Endothelial cell of umbilical vein (primary cell): Measurements from ENCODE around the gene TMEM255A. TPM values are rescaled to one million over a fixed set of nuclear protein-coding genes. Genes with fewer than 3 reads are reported as not detected.

ENCODE experiments used
- BruUV-seq: library from RNA; stranded (reverse); fragments of 400-500 nt; replicated peaks from 2 replicates; lab custom pipeline; 2021; lab: Mats Ljungman, UMichigan
- CTCF ChIA-PET: fragments of 300-600, 350-600 bp; sonication (Branson Sonifier 250); formaldehyde crosslinking; loops from one replicate; lab custom pipeline; 2021; ENCODE audit warnings: antibody characterized with exemption, inconsistent platforms; lab: Charles Lee
- POLR2A ChIA-PET: fragments of 300-600, 350-600 bp; sonication (Branson Sonifier 250); formaldehyde crosslinking; loops from one replicate; lab custom pipeline; 2021; ENCODE audit warnings: antibody characterized with exemption, inconsistent platforms; lab: Charles Lee
- DNase-seq: peaks from one replicate; pipeline ENCODE4 v3.0.0-alpha.2; 2011; ENCODE audit warnings: low read depth, low spot score
- FAIRE-seq: peaks from 2 replicates; lab custom pipeline; 2011; peaks lifted over from hg19 to GRCh38; lab: Jason Lieb, UNC
- H2AFZ ChIP-seq: 2 replicates; pipeline ENCODE4 v1.6.0; 2012; ENCODE audit warnings: low read depth, low read length, control low read depth, inconsistent platforms
- H3K27ac ChIP-seq: 2 replicates; pipeline ENCODE4 v1.5.1; 2011; ENCODE audit warnings: low read depth, mild to moderate bottlenecking, control low read depth, low read length, moderate library complexity; ENCODE audit not compliant: insufficient read depth
- H3K27me3 ChIP-seq, 2 experiments: 2 replicates each; pipeline versions ENCODE4 v1.6.0 to v1.6.1; 2011; ENCODE audit warnings: low read length in 2 of 2, mixed read lengths in 1 of 2; ENCODE audit not compliant: control insufficient read depth in 2 of 2, insufficient read depth in 2 of 2
- H3K36me3 ChIP-seq, 2 experiments: 2 replicates in 1 of 2; 3 replicates in 1 of 2; pipeline ENCODE4 v1.5.1; 2011; ENCODE audit warnings: low read length in 2 of 2, mild to moderate bottlenecking in 1 of 2, moderate library complexity in 1 of 2; ENCODE audit not compliant: control insufficient read depth in 2 of 2, insufficient read depth in 2 of 2; ENCODE audit errors: extremely low read depth in 1 of 2
- H3K4me1 ChIP-seq: 3 replicates; pipeline ENCODE4 v1.5.1; 2011; ENCODE audit warnings: mild to moderate bottlenecking, low read length; ENCODE audit not compliant: control insufficient read depth, insufficient read depth; ENCODE audit errors: extremely low read depth
- H3K4me2 ChIP-seq: 2 replicates; pipeline ENCODE4 v1.6.1; 2011; ENCODE audit warnings: low read length, control low read depth, mixed read lengths; ENCODE audit not compliant: insufficient read depth
- H3K4me3 ChIP-seq, 3 experiments: fragments of 200-600 bp in 1 of 3; sonication (generic), shearing (Covaris generic) in 1 of 3; replicated peaks in 1 of 3; 2 replicates each; pipeline ENCODE4 v1.5.1; 2011 to 2016; ENCODE audit warnings: control low read depth in 3 of 3, low read length in 3 of 3, mild to moderate bottlenecking in 2 of 3, inconsistent platforms in 1 of 3, low read depth in 1 of 3, moderate library complexity in 1 of 3; ENCODE audit not compliant: insufficient read depth in 1 of 3
- H3K79me2 ChIP-seq: 2 replicates; pipeline ENCODE4 v1.6.0; 2012; ENCODE audit warnings: low read length, inconsistent platforms; ENCODE audit not compliant: control insufficient read depth, insufficient read depth
- H3K9ac ChIP-seq: replicated peaks from 2 replicates; pipeline ENCODE3; 2011; ENCODE audit warnings: low read length, control low read depth; ENCODE audit not compliant: insufficient read depth; ENCODE audit errors: extremely low read depth
- H3K9me1 ChIP-seq: replicated peaks from 3 replicates; pipeline ENCODE4 v1.6.0; 2011; ENCODE audit warnings: mild to moderate bottlenecking, low read length; ENCODE audit not compliant: control insufficient read depth, insufficient read depth; ENCODE audit errors: extremely low read depth
- H3K9me3 ChIP-seq: replicated peaks from 2 replicates; pipeline ENCODE4 v1.5.1; 2012; ENCODE audit warnings: low read length, inconsistent platforms; ENCODE audit not compliant: control insufficient read depth, insufficient read depth
- H4K20me1 ChIP-seq: replicated peaks from 2 replicates; pipeline ENCODE3; 2011; ENCODE audit warnings: mild to moderate bottlenecking, low read length; ENCODE audit not compliant: control insufficient read depth, insufficient read depth; ENCODE audit errors: extremely low read depth
- CTCF ChIP-seq, 2 donors: IDR thresholded peaks; 1 replicate in 1 of 2; 2 replicates in 1 of 2; pipeline ENCODE4 v1.5.1; 2011; ENCODE audit warnings: low read length in 2 of 2, mild to moderate bottlenecking in 2 of 2, moderate library complexity in 2 of 2, control low read depth in 1 of 2, inconsistent platforms in 1 of 2, low read depth in 1 of 2; ENCODE audit not compliant: insufficient read depth in 1 of 2; ENCODE audit errors: extremely low read depth in 1 of 2
- EZH2 ChIP-seq: IDR thresholded peaks from 2 replicates; pipeline ENCODE4 v1.6.1; 2012; ENCODE audit warnings: borderline replicate concordance, low read depth, mild to moderate bottlenecking, moderate library complexity, low read length, inconsistent platforms; ENCODE audit not compliant: severe bottlenecking
- FOS ChIP-seq: IDR thresholded peaks from 2 replicates; pipeline ENCODE4 v1.6.1; 2011; ENCODE audit warnings: mild to moderate bottlenecking, low read length, moderate library complexity, borderline replicate concordance; ENCODE audit not compliant: insufficient read depth
- GATA2 ChIP-seq: IDR thresholded peaks from 2 replicates; pipeline ENCODE4 v1.7.0; 2011; ENCODE audit warnings: low read depth, mild to moderate bottlenecking, moderate library complexity, mixed read lengths, low read length; ENCODE audit not compliant: insufficient read length, insufficient read depth
- JUN ChIP-seq: IDR thresholded peaks from 2 replicates; pipeline ENCODE4 v1.6.1; 2011; ENCODE audit warnings: borderline replicate concordance, low read depth; ENCODE audit not compliant: insufficient read length, insufficient read depth
- MAX ChIP-seq: IDR thresholded peaks from 2 replicates; pipeline ENCODE4 v1.6.1; 2011; ENCODE audit not compliant: insufficient read depth, insufficient read length
- MYC ChIP-seq: IDR thresholded peaks from one replicate; pipeline ENCODE4 v1.6.1; 2011; ENCODE audit warnings: mild to moderate bottlenecking, low read depth, low read length
- POLR2A ChIP-seq: IDR thresholded peaks from 2 replicates; pipeline ENCODE4 v1.6.1; 2012; ENCODE audit warnings: low read depth, mild to moderate bottlenecking, control low read depth, low read length
- POLR2AphosphoS5 ChIP-seq: IDR thresholded peaks from 2 replicates; pipeline ENCODE4 v1.6.1; 2012; ENCODE audit warnings: low read depth, mild to moderate bottlenecking, control low read depth, low read length, moderate library complexity; ENCODE audit not compliant: insufficient read depth
- dilution Hi-C: fragments of 300-500 bp; cut with MboI; formaldehyde crosslinking; loops from one replicate; pipeline ENCODE4 v1.15.0; 2019; ENCODE audit warnings: low sequenced_read_pairs; ENCODE audit not compliant: extremely low pct_ligation_motif_present
- intact Hi-C: fragments of 100-400 bp; cut with micrococcal nuclease; formaldehyde crosslinking; loops from one replicate; pipeline ENCODE4 v1.10.0; 2022
- polyA plus RNA-seq, 4 experiments: library from polyadenylated mRNA; depleted of rRNA in 3 of 4; stranded (reverse) in 3 of 4; unstranded in 1 of 4; fragments of >200 nt; gene quantifications; 2 replicates each; pipeline versions ENCODE4 v1.2.1 to v1.2.3, GENCODE V29; 2011 to 2012; ENCODE audit warnings: missing spikeins in 1 of 4
- total RNA-seq: library from RNA; stranded (reverse); gene quantifications from 2 replicates; pipeline ENCODE4 v1.2.3, GENCODE V29; 2021

TMEM255A gene
- total and polyA plus RNA-seq, 2 donors (not counting 3 experiments of a cell fraction or from before 2014, with no cell fraction given): not detected

DNA sequence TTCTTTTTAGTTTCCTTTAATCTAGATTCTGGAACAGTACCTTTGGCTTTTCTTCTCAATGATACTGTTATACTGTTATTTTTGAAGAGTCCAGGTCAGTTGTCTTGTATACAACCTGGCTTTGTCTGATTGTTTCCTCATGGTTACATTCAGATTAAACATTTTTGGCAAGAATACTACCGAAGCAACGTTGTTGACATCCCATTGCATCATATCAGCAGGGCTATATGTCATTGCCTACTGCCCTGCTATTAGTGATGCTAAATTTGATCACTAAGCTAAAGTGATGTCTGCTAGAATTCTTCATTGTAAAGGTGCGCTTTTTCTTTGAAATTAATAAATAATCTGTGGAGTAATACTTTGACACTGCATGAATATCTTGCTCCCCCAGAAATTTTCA is 44.8 kb upstream of the TMEM255A start:
- no peaks in the 10 kb centered on the region for H4K20me1 ChIP-seq
- CTCF ChIA-PET: no interaction called here

More for the DNA sequence above, 44.8 kb upstream of the TMEM255A start:
- Histone ChIP-seq H3K27me3 (no peaks in the 10 kb centered on the region), H3K36me3 (no peaks in the 10 kb centered on the region), H3K4me3 (no peak overlapping the region), H3K4me2 (no peak overlapping the region), H3K9me3 (no peaks in the 10 kb centered on the region), H3K27ac (no peak overlapping the region), H3K9me1 (no peaks in the 10 kb centered on the region), H2AFZ (no peak overlapping the region), H3K9ac (no peak overlapping the region), H3K79me2 (no peaks in the 10 kb centered on the region), H3K4me1 (no peaks in the 10 kb centered on the region)
- TF ChIP-seq EZH2 (no peak), POLR2AphosphoS5 (no peak), FOS (no peak), POLR2A (no peak), MYC (no peak), CTCF (IDR thresholded peaks at IDR 0.05; ENCODE audit: extremely low read depth in 1 of 2, insufficient read depth in 1 of 2, low read depth in 1 of 2, low read length in 2 of 2) (no peak), JUN (no peak), GATA2 (no peak), MAX (no peak)
- no TSS peak for BruUV-seq
- POLR2A ChIA-PET: no interaction called here
- FAIRE-seq (no peak), DNase-seq (no peak)
- intact Hi-C loops (no loop called here), dilution Hi-C loops (no loop called here)
